Brain microvascular endothelial cell (primary cell): ENCODE results near the gene INSRR.

ENCODE experiments used
- DNase-seq: peaks from one replicate; pipeline ENCODE4 v3.0.0-alpha.2; 2020
- H3K27ac ChIP-seq: fragments of 250-450 bp; sonication (Bioruptor Pico); 2 replicates; pipeline ENCODE4 v1.5.1; 2020; ENCODE audit warnings: mild to moderate bottlenecking, moderate library complexity
- H3K27me3 ChIP-seq: fragments of 250-450 bp; sonication (Bioruptor Pico); replicated peaks from 2 replicates; pipeline ENCODE4 v1.5.1; 2020; ENCODE audit warnings: mild to moderate bottlenecking
- H3K36me3 ChIP-seq: fragments of 250-450 bp; sonication (Bioruptor Pico); replicated peaks from 2 replicates; pipeline ENCODE4 v1.5.1; 2020; ENCODE audit warnings: mild to moderate bottlenecking
- H3K4me3 ChIP-seq: 2 replicates; pipeline ENCODE4 v1.5.1; 2011; ENCODE audit warnings: low read depth, mild to moderate bottlenecking, control low read depth, low read length, moderate library complexity
- CTCF ChIP-seq: IDR thresholded peaks from 2 replicates; pipeline ENCODE4 v1.5.1; 2011; ENCODE audit warnings: low read depth, mild to moderate bottlenecking, moderate library complexity, low read length, control low read depth, inconsistent platforms; ENCODE audit errors: missing control alignments
- in situ Hi-C: cut with HindIII; loops from 2 replicates; pipeline ENCODE4 v1.10.0; 2017; ENCODE audit warnings: low sequenced_read_pairs, low pct_ligation_motif_present

Gene INSRR

GRCh38 chr1:156904187-156904959 lies 45.5 kb upstream of the INSRR start:
- no peak overlapping the region for H3K27ac ChIP-seq
- TF ChIP-seq CTCF = no peak
- in situ Hi-C loops = no loop called here
- H3K36me3 ChIP-seq = peaks cover 18% of the 10 kb centered on the region
- no peaks in the 10 kb centered on the region for H3K27me3 ChIP-seq
- no peak for DNase-seq
- no peak overlapping the region for H3K4me3 ChIP-seq

- TF ChIP-seq CTCF = no peak
- peaks cover 11% of the 10 kb centered on the region for H3K36me3 ChIP-seq
- H3K27me3 ChIP-seq = no peaks in the 10 kb centered on the region
- in situ Hi-C loops = no loop called here
- H3K4me3 ChIP-seq = no peak overlapping the region
- no peak overlapping the region for H3K27ac ChIP-seq
- no peak for DNase-seq
Observed at GRCh38 chr1:156903328-156904091, 44.6 kb upstream of the INSRR start.

DNA sequence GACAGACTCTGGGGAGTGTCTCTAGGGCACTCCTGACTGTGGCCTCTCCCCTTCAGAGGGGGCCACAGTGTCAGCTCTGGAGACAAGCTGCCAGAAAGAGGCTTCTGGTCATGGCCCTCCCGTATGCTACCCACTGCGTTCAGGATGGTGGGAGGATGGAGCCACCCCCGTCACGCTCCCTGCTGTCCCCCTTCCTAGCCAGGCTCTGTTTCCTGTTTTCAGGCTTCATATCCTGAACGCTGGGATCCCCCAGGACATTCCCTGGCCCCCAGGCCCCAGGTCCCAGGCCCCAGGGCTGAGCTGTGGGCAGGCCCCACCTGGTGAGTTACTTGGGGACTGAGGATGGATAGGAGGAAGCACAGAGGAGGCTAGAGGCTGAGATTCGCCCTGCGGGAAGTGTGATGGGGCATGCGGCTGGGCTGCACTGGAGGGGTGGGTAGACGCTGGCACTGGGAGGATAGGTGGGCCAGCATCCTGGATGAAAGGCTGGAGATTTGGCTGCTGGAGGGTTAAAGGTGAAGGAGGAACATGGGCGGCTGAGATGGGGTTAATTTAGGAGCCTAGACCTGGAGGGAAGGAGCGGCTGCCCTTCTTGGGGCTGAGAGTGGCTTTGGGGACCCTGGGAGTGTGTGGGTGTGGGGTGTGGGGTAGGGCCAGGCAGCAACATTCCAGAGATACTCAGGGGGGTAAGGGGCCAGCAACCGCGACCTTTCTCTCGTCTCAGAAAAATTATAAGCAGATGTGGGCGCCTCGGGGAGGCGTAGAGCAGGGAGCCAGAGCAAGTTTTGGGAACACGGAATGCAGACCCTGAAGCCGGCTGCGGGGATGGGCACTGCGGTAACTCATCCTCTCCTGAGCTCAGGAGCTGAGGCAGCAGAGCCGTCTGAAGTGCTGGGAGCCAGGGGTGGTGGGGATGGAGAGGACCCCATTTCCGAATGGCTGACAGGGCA lies 43.3 kb upstream of the INSRR start:
- H3K4me3 ChIP-seq = no peak overlapping the region
- DNase-seq = no peak

GRCh38 chr1:156901590-156901900 lies 42.6 kb upstream of the INSRR start:
- Histone ChIP-seq H3K36me3 (peaks cover under 1% of the 10 kb centered on the region), H3K27ac (no peak overlapping the region), H3K4me3 (no peak overlapping the region), H3K27me3 (no peaks in the 10 kb centered on the region)
- in situ Hi-C loops = no loop called here
- no peak for TF ChIP-seq CTCF
- DNase-seq = no peak

More for the DNA sequence above, 43.3 kb upstream of the INSRR start:
- TF ChIP-seq CTCF = no peak
- Histone ChIP-seq H3K36me3 (peaks cover 5% of the 10 kb centered on the region), H3K27ac (no peak overlapping the region), H3K27me3 (no peaks in the 10 kb centered on the region)
- in situ Hi-C loops = no loop called here

GRCh38 chr1:156900896-156901589 lies 42.1 kb upstream of the INSRR start:
- H3K27ac ChIP-seq = no peak overlapping the region
- H3K36me3 ChIP-seq = no peaks in the 10 kb centered on the region
- no peak for TF ChIP-seq CTCF
- no peak for DNase-seq
- H3K4me3 ChIP-seq = no peak overlapping the region
- no peaks in the 10 kb centered on the region for H3K27me3 ChIP-seq
- in situ Hi-C loops = no loop called here
